Panc1 (cell line): Measurements from ENCODE around the gene HSD3B2. TPM values are rescaled to one million over a fixed set of nuclear protein-coding genes. Genes with fewer than 3 reads are reported as not detected.

ENCODE experiments used
- ATAC-seq: fragments of 200-7000 bp; cut with Tn5 transposase; 2 replicates; pipeline ENCODE4 v1.9.1; 2020; ENCODE audit warnings: mild to moderate bottlenecking, moderate library complexity
- BruUV-seq: library from RNA; stranded (reverse); fragments of 400-500 nt; replicated peaks from 2 replicates; lab custom pipeline; 2021; lab: Mats Ljungman, UMichigan
- CTCF ChIA-PET: fragments of 300-600 bp; sonication (Branson Sonifier 250); formaldehyde crosslinking; loops from one replicate; lab custom pipeline; 2022; ENCODE audit warnings: antibody characterized with exemption; lab: Charles Lee
- POLR2A ChIA-PET: fragments of 300-600 bp; sonication (Branson Sonifier 250); formaldehyde crosslinking; loops from one replicate; lab custom pipeline; 2022; ENCODE audit warnings: antibody characterized with exemption; lab: Charles Lee
- DNase-seq: peaks from one replicate; pipeline ENCODE4 v3.0.0-alpha.2; 2010; ENCODE audit warnings: low read depth, low spot score
- H3K27ac ChIP-seq: 2 replicates; pipeline ENCODE4 v1.5.1; 2011; ENCODE audit warnings: mild to moderate bottlenecking, low read length, inconsistent platforms
- H3K27me3 ChIP-seq: fragments of 200-500 bp; sonication (Bioruptor generic); 2 replicates; pipeline ENCODE4 v1.6.0; 2014; ENCODE audit warnings: low read length, inconsistent platforms; ENCODE audit not compliant: control insufficient read depth, insufficient read depth
- H3K36me3 ChIP-seq: fragments of 200-500 bp; sonication (Bioruptor generic); 2 replicates; pipeline ENCODE4 v1.5.1; 2014; ENCODE audit warnings: inconsistent platforms, mild to moderate bottlenecking, low read length, moderate library complexity; ENCODE audit not compliant: control insufficient read depth, insufficient read depth
- H3K4me1 ChIP-seq: 2 replicates; pipeline ENCODE4 v1.5.1; 2011; ENCODE audit warnings: inconsistent platforms, mild to moderate bottlenecking, low read length, moderate library complexity; ENCODE audit not compliant: control insufficient read depth, insufficient read depth
- H3K4me3 ChIP-seq, 2 experiments: 2 replicates each; pipeline ENCODE4 v1.5.1; 2011 to 2012; ENCODE audit warnings: low read depth in 2 of 2, low read length in 2 of 2, mild to moderate bottlenecking in 2 of 2, inconsistent platforms in 1 of 2, moderate library complexity in 1 of 2
- H3K9me3 ChIP-seq: fragments of 200-500 bp; sonication (Bioruptor generic); 2 replicates; pipeline ENCODE4 v1.5.1; 2014; ENCODE audit warnings: low read depth, mild to moderate bottlenecking, inconsistent platforms, low read length, moderate library complexity; ENCODE audit not compliant: control insufficient read depth, insufficient read depth
- CTCF ChIP-seq: fragments of 450-650 bp; IDR thresholded peaks from 2 replicates; pipeline ENCODE4 v1.5.1; 2017; ENCODE audit warnings: mild to moderate bottlenecking
- POLR2AphosphoS5 ChIP-seq: IDR thresholded peaks from 2 replicates; pipeline ENCODE4 v1.6.1; 2012; ENCODE audit warnings: mild to moderate bottlenecking, low read depth, low read length, moderate library complexity
- REST ChIP-seq, 2 experiments: IDR thresholded peaks; 2 replicates each; pipeline ENCODE4 v1.6.1; 2011 to 2012; ENCODE audit warnings: low read depth in 2 of 2, control low read depth in 1 of 2, low read length in 1 of 2, mild to moderate bottlenecking in 1 of 2, moderate library complexity in 1 of 2; ENCODE audit not compliant: insufficient read depth in 1 of 2
- SIN3A ChIP-seq: IDR thresholded peaks from 2 replicates; pipeline ENCODE4 v1.6.1; 2012; ENCODE audit warnings: low read depth, mild to moderate bottlenecking, low read length, moderate library complexity, borderline replicate concordance; ENCODE audit not compliant: insufficient read depth
- TCF7L2 ChIP-seq: IDR thresholded peaks from 2 replicates; pipeline ENCODE4 v1.6.1; 2011; ENCODE audit warnings: mild to moderate bottlenecking, low read depth, low read length, inconsistent platforms
- in situ Hi-C: cut with HindIII; loops from 2 replicates; pipeline ENCODE4 v1.10.0; 2016; ENCODE audit warnings: low sequenced_read_pairs, low pct_unique_long_range_greater_than_20kb
- intact Hi-C: fragments of 100-400 bp; cut with micrococcal nuclease; formaldehyde crosslinking; loops from one replicate; pipeline ENCODE4 v1.10.0; 2022; ENCODE audit not compliant: unreplicated experiment
- total RNA-seq: library from RNA; stranded (reverse); gene quantifications from one replicate; pipeline ENCODE4 v1.2.1, GENCODE V29; 2021; ENCODE audit not compliant: unreplicated experiment

The HSD3B2 gene
- total RNA-seq, 1 experiment from 2014 or later = 1.2 TPM

DNA sequence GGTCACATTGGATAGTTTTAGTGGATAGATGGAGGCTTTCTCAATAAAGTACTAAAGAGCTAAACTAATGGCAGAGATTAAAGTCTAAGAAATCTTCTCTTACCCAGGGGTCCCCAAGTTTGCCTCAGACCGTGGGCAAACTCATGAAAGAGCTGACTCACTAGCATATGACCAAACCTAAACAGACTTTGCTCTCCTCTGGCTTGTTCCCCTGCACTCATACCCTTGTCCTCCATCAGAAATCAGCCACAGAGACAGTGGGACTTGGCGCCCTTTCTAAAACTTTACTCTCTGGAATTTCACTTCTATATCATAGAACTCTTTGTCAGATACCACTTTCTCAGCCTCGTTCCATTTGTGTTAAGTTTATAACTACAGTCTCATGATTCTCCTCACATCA is 17.0 kb upstream of the HSD3B2 start:
- no TSS peak for BruUV-seq
- intact Hi-C loops = no loop called here

GRCh38 chr1:119404736-119405135 is 10.2 kb upstream of the HSD3B2 start:
- ATAC-seq (no peak), DNase-seq (no peak)
- no peaks in the 10 kb centered on the region for H3K27me3 ChIP-seq
- no peaks in the 10 kb centered on the region for H3K9me3 ChIP-seq
- H3K27ac ChIP-seq = no peak overlapping the region
- intact Hi-C loops = no loop called here
- no peak for TF ChIP-seq POLR2AphosphoS5
- no peak for TF ChIP-seq REST (IDR thresholded peaks at IDR 0.05; ENCODE audit: insufficient read depth in 1 of 2, low read depth in 2 of 2, low read length in 1 of 2)
- TF ChIP-seq CTCF = no peak
- no peak for TF ChIP-seq TCF7L2
- TF ChIP-seq SIN3A = no peak
- H3K36me3 ChIP-seq = no peaks in the 10 kb centered on the region
- in situ Hi-C loops = no loop called here
- BruUV-seq = no TSS peak
- ChIA-PET CTCF (no interaction called here), POLR2A (no interaction called here)
- H3K4me3 ChIP-seq = no peak overlapping the region
- no peaks in the 10 kb centered on the region for H3K4me1 ChIP-seq

More for the DNA sequence above, 17.0 kb upstream of the HSD3B2 start:
- DNase-seq (no peak), ATAC-seq (no peak)
- Histone ChIP-seq H3K4me3 (no peak overlapping the region), H3K36me3 (no peaks in the 10 kb centered on the region), H3K9me3 (no peaks in the 10 kb centered on the region), H3K4me1 (no peaks in the 10 kb centered on the region), H3K27me3 (no peaks in the 10 kb centered on the region), H3K27ac (no peak overlapping the region)
- in situ Hi-C loops = no loop called here
- ChIA-PET POLR2A (no interaction called here), CTCF (no interaction called here)
- no peak for TF ChIP-seq REST (IDR thresholded peaks at IDR 0.05; ENCODE audit: insufficient read depth in 1 of 2, low read depth in 2 of 2, low read length in 1 of 2)
- no peak for TF ChIP-seq TCF7L2
- TF ChIP-seq CTCF = no peak
- TF ChIP-seq POLR2AphosphoS5 = no peak
- TF ChIP-seq SIN3A = no peak
